Renal cortex interstitium (tissue), 11 donors: ENCODE results near the gene WBP11. TPM values are rescaled to one million over a fixed set of nuclear protein-coding genes. Genes with fewer than 3 reads are reported as not detected.
"Not testable (repeated sequence)": the region's sequence is repeated elsewhere in the genome, so short reads cannot be mapped to it uniquely, and the experiment has no call there.

Source experiments
- DNase-seq, 11 donors: peaks; one replicate each; pipeline ENCODE4 v3.0.0-alpha.2; 2013; ENCODE audit warnings: low read depth in 9 of 11, low spot score in 4 of 11; ENCODE audit errors: extremely low read depth in 1 of 11
- polyA plus RNA-seq, 3 donors: library from polyadenylated mRNA; unstranded; fragments of 120-200 nt; gene quantifications; one replicate each; pipeline ENCODE4 v1.2.1, GENCODE V29; 2013; ENCODE audit not compliant: insufficient read length in 3 of 3

The WBP11 gene
- polyA plus RNA-seq, 3 donors: 96.1 to 135 (median 114) TPM

- no peak for DNase-seq
Measured at GRCh38 chr12:14779834-14780233, 23.4 kb downstream of the WBP11 start.

- DNase-seq: no peak
Measured at GRCh38 chr12:14777271-14777670, 26.0 kb downstream of the WBP11 start.

- no peak for DNase-seq
Measured at GRCh38 chr12:14776236-14776961, 26.9 kb downstream of the WBP11 start.

GRCh38 chr12:14775636-14775980 is 27.7 kb downstream of the WBP11 start:
- DNase-seq: no peak

- DNase-seq: no peak
Measured at GRCh38 chr12:14774906-14775635, 28.2 kb downstream of the WBP11 start.

- DNase-seq: peak; percentile 89 to 98 (median 94)
Measured at GRCh38 chr12:14774074-14774905, 29.0 kb downstream of the WBP11 start.

DNA sequence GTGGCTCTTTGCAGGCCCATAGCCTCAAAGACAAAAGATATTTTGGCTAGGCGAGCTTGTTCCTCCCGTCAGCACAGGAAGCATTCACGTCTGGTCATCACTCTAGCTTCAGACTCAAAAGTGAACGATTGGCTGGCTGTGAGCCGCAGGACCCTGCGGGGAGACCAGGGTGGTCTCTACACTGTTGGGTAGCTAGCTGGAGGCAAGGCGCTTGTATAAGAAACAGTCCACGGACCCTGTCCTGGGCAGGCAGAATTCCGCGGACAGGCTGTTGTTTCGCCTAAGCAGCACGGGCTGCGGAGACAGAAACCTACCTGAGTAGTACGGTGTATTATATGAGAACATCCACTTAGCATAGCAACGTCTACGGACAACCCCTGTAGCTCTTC is 29.6 kb downstream of the WBP11 start:
- DNase-seq: no peak

DNA sequence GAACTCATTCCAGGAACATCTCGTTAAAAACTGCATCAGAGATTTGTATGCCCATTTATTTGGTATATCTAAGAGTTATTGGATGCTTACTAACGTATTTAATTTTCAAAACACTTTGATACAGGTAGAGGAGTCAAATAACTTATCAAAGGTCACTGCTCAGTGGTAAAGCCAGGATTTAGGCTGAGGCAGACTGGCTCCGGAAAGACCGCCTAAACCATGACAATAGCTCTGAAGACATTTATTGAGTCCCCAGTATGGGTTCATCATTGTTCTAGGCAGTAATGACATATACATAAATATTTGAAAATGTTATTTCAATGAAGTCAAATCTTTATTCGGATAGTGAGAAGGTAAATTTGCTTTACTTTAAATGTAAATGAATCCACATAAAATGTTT is 30.3 kb downstream of the WBP11 start:
- no peak for DNase-seq

DNA sequence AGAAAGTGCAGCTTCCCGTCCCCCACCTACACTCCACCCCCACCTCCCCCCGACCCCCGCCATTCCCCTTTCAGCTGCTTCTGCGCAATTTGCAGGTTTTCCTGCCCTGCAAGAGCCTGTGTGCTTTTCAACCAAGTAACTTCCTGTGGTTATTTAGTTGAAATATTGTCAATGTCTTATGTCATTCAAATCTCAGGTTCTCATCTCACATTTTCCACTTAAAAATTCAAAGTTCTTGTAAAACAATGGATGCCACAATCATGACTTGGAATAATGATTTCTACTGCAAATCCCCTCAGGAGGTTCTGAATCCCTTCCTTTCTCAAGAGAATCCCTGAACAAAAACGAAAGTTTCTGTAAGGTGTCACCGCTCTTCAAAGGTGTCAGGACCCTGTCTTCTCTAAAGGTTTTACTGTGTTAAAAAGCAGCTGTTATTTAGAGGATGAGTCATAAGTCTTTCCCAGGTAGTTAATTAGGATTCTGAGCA is 31.6 kb downstream of the WBP11 start:
- no peak for DNase-seq

DNA sequence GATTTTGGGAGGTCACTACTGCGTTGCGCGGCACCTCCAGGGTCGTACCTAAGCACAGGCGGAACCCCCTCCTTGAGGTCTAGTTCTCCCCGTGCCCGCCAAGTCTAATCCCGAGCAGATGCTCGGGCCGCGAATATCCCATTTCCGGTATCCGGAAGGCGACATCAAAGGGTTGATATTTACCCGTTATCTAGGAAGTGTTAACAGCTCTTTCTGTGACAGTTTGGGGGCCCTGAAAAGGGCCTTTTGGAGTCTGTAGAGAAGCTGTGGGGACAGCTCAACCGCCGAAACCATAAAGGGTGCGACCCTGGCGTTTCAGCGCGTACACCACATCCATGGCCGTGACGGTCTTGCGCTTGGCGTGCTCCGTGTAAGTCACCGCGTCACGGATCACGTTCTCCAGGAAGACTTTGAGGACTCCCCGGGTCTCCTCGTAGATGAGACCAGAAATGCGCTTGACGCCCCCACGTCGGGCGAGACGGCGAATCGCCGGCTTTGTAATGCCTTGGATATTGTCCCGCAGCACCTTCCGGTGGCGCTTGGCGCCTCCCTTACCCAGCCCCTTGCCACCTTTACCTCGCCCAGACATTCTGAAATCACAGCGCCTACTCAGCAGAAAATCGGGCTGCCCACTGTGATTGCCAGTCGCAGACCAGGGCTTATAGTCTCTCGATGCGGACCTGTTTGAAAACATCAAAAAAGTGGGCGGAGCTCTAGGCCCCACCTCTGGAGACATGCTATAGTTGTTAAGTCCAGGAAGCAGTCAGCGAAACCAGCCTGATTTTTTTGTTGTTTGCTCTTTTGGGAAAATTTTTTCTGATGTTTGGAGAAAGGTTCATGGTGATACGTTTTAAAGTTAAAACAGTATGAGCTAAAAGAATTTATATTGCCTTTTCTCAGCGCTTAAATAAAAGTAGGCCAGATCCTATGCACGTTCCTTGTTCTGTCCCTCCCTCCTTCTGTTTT is 32.5 kb downstream of the WBP11 start:
- DNase-seq: peak; percentile 90 to 98 (median 94)

- peak in 9 of 11 donors; percentile 66 to 82 (median 77) for DNase-seq
Measured at GRCh38 chr12:14769969-14770495, 33.2 kb downstream of the WBP11 start.

GRCh38 chr12:14769466-14769968 is 33.8 kb downstream of the WBP11 start:
- DNase-seq: peak in 2 of 11 donors; percentile 56 to 58

GRCh38 chr12:14768823-14769405 is 34.4 kb downstream of the WBP11 start:
- DNase-seq: no peak

DNA sequence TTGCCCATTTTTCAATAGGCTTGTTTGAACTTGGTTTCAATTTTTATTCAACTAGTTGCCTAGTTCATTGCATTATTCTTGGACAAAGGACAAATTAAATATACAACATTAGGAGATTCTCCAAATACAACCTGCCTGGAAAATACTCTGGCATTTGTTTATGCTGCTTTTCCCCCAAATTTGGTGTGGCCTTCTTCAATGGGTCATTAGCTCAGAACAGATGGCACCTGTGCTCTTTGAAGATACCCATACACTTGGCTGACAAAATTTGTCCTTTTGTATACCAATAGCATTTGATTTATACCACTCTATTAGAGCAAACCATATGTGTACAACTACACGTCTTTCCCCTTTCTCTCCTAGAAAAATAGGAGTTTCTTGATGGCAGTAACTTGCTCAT is 35.7 kb downstream of the WBP11 start:
- no peak for DNase-seq

DNA sequence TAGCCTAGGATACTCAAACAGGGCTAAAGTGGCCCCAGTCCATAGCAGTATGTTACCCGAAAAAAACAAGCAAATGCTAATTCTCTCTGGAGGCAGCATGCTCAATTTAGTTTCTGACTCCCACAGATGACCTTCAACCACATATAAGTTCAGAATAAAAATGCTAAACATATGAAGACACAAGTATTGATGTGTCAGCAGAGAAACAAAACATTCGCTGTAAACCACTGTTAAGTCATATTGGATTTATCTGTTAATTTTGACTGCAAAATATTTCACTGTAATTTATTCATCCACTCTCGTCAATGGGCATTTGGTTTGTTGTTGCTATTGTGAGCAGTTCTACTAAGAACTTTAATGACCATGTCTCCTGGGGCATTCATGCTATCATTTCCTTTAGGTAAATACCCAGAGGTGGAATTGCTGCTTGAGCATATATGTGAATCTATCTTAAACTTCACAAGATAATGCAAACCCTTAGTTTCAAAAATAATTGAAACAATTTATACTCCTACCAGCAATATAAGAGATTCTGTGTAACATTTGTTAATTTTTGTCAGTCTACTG is 36.5 kb downstream of the WBP11 start:
- no peak for DNase-seq

- not testable (repeated sequence) for DNase-seq
Measured at GRCh38 chr12:14766020-14766419, 37.3 kb downstream of the WBP11 start.

DNA sequence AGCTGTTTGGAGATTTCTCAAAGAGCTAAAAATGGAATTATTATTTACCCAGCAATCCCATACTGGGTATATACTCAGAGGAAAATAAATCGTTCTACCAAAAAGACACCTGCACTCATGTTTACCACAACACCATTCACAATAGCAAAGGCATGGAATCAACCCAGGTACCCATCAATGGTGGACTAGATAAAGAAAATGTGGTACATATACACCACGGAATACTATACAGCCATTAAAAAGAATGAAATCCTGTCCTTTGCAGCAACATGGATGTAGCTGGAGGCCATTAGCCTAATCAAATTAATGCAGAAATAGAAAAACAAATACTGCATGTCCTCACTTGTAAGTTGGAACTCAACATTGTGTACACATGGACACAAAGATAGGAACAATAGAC is 37.9 kb downstream of the WBP11 start:
- no peak for DNase-seq
